Endodermal cell (in vitro differentiated cells): Measurements from ENCODE around the gene MGAT5. TPM values are rescaled to one million over a fixed set of nuclear protein-coding genes. Genes with fewer than 3 reads are reported as not detected.
A peak's percentile ranks its signal among the peaks of the same experiment; 100 is the strongest.

Source experiments
- DNase-seq: peaks from one replicate; pipeline ENCODE4 v3.0.0-alpha.2; 2017
- H3K27ac ChIP-seq: 2 replicates; pipeline ENCODE4 v1.5.1; 2013; ENCODE audit warnings: mild to moderate bottlenecking, low read depth, low read length, moderate library complexity
- H3K27me3 ChIP-seq: 2 replicates; pipeline ENCODE4 v1.6.1; 2013; ENCODE audit warnings: mild to moderate bottlenecking, low read length, moderate library complexity; ENCODE audit not compliant: insufficient read depth, control insufficient read depth, poor library complexity, severe bottlenecking
- H3K36me3 ChIP-seq: 2 replicates; pipeline ENCODE4 v1.7.0; 2013; ENCODE audit warnings: mild to moderate bottlenecking, low read length, moderate library complexity; ENCODE audit not compliant: control insufficient read depth, insufficient read depth
- H3K4me1 ChIP-seq: one replicate; pipeline ENCODE4 v1.7.0; 2013; ENCODE audit warnings: low read length; ENCODE audit not compliant: control insufficient read depth, insufficient read depth
- H3K4me3 ChIP-seq: 2 replicates; pipeline ENCODE4 v1.5.1; 2013; ENCODE audit warnings: mild to moderate bottlenecking, low read length, moderate library complexity
- H3K9ac ChIP-seq: 2 replicates; pipeline ENCODE4 v1.6.1; 2013; ENCODE audit warnings: mild to moderate bottlenecking, low read length, moderate library complexity; ENCODE audit not compliant: poor library complexity, severe bottlenecking; ENCODE audit errors: extremely low read depth
- H3K9me3 ChIP-seq: 2 replicates; pipeline ENCODE4 v1.6.1; 2013; ENCODE audit warnings: mild to moderate bottlenecking, low read length, moderate library complexity; ENCODE audit not compliant: control insufficient read depth
- H3K27ac Mint-ChIP-seq: 2 replicates; pipeline ENCODE4 v1.8.0; 2020; ENCODE audit warnings: mixed read lengths
- H3K27me3 Mint-ChIP-seq: 2 replicates; pipeline ENCODE4 v1.8.0; 2021; ENCODE audit warnings: mild to moderate bottlenecking, mixed read lengths; ENCODE audit not compliant: insufficient read depth
- H3K36me3 Mint-ChIP-seq: 2 replicates; pipeline ENCODE4 v1.8.0; 2020; ENCODE audit warnings: low read depth, mixed read lengths
- H3K4me1 Mint-ChIP-seq: 2 replicates; pipeline ENCODE4 v1.8.0; 2020; ENCODE audit warnings: mixed read lengths
- H3K4me3 Mint-ChIP-seq: 2 replicates; pipeline ENCODE4 v1.8.0; 2020; ENCODE audit warnings: mild to moderate bottlenecking, moderate library complexity, mixed read lengths
- H3K9me3 Mint-ChIP-seq: 2 replicates; pipeline ENCODE4 v1.8.0; 2020; ENCODE audit warnings: mild to moderate bottlenecking, mixed read lengths
- WGBS, 2 experiments: methylation state at CpG; one replicate each; pipeline versions ENCODE4 v1.1.5 to v1.1.7; 2013; ENCODE audit warnings: missing lambda C conversion rate in 2 of 2, mixed read lengths in 1 of 2; ENCODE audit not compliant: insufficient coverage in 1 of 2, insufficient read length in 1 of 2; 5-methylcytosine and 5-hydroxymethylcytosine counted together
- total RNA-seq, 2 donors: library from RNA; stranded (reverse); fragmentation: NEBNext Ultra II Directional in 1 of 2; extraction: Animal tissue kit (Norgen Biotek cat#: 25700) in 1 of 2; gene quantifications; 2 replicates in 1 of 2; 3 replicates in 1 of 2; pipeline ENCODE4 v1.2.1, GENCODE V29; 2021
- TF ChIP-seq, protein P1 (sequence below): fragments of 200-600 bp; sonication (generic); conservative IDR thresholded peaks from 2 replicates; pipeline ENCODE4 v1.5.0; 2021; ENCODE audit warnings: antibody characterized with exemption, mild to moderate bottlenecking

The MGAT5 gene
- total RNA-seq, 2 donors from 2014 or later, result 57.2 to 78.4 TPM

DNA sequence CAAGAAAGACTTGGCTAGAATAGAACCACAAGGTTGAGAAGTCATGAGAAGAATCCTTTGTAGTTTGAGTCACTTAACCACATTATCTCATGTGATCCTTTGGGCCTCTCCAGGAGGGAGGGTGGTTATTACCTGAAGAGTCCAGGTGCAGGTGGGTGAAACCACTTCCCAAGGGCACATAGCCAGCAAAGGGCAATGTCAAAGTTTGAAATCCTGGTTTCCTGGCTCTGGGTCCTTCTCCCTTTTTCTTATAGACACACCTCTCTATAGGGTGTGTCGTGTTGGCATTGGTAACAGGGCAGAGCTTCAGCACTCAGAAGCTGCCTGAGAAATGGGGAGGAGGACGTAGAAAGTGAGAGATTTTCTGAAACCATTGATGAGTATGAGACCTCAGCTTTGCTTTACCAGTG lies 137.9 kb downstream of the MGAT5 start:
- H3K4me1 Mint-ChIP-seq, result no peaks in the 10 kb centered on the region
- 88 to 89% methylated on average over 1 to 2 of the region's 2 CpGs for WGBS, 2 experiments

DNA sequence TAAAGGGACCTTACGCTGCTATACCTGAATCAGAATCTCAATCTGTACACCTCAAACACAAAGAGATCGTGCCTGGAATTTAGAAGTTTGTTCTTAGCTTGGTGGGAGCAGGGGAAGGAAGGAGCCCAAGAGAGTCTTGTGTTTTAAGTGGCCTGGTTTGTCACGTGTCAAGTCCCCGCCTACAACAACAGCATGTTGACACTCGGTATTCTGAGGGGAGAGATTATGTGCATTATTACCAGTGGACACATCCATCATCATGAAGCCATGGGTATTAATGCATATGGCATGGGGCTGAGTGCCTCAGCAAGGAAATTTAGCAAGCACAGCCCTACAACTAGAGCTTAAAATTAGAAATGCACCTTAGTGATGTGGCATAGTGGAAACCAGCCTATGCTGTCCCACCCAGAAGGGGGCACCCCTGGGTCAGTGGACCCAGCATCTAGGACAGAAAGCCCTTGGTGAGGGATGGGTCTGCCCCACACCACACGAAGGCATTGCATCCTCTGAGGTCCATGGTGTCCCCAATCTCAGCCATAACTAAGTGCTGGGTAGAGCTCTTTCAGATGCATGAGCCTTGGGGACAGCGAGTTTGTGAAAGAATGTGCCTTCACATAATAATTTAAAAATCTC lies 138.7 kb downstream of the MGAT5 start:
- H3K27ac Mint-ChIP-seq, result no peak overlapping the region
- H3K36me3 Mint-ChIP-seq, result no peaks in the 10 kb centered on the region
- Histone ChIP-seq H3K9ac (no peak overlapping the region), H3K27me3 (no peaks in the 10 kb centered on the region), H3K9me3 (no peaks in the 10 kb centered on the region), H3K27ac (no peak overlapping the region), H3K4me1 (no peaks in the 10 kb centered on the region), H3K36me3 (no peaks in the 10 kb centered on the region), H3K4me3 (no peak overlapping the region)
- H3K9me3 Mint-ChIP-seq, result no peaks in the 10 kb centered on the region
- WGBS, 2 experiments, result 67 to 89% methylated on average over 1 to 7 of the region's 7 CpGs
- DNase-seq, result peak; percentile 66
- H3K27me3 Mint-ChIP-seq, result no peaks in the 10 kb centered on the region
- H3K4me1 Mint-ChIP-seq, result no peaks in the 10 kb centered on the region
- no peak overlapping the region for H3K4me3 Mint-ChIP-seq
- TF ChIP-seq, protein P1, sequence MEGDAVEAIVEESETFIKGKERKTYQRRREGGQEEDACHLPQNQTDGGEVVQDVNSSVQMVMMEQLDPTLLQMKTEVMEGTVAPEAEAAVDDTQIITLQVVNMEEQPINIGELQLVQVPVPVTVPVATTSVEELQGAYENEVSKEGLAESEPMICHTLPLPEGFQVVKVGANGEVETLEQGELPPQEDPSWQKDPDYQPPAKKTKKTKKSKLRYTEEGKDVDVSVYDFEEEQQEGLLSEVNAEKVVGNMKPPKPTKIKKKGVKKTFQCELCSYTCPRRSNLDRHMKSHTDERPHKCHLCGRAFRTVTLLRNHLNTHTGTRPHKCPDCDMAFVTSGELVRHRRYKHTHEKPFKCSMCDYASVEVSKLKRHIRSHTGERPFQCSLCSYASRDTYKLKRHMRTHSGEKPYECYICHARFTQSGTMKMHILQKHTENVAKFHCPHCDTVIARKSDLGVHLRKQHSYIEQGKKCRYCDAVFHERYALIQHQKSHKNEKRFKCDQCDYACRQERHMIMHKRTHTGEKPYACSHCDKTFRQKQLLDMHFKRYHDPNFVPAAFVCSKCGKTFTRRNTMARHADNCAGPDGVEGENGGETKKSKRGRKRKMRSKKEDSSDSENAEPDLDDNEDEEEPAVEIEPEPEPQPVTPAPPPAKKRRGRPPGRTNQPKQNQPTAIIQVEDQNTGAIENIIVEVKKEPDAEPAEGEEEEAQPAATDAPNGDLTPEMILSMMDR, result peak; percentile 59

More for the DNA sequence above, 137.9 kb downstream of the MGAT5 start:
- no peak overlapping the region for H3K27ac ChIP-seq
- TF ChIP-seq, protein P1, result no peak
- DNase-seq, result no peak
- no peaks in the 10 kb centered on the region for H3K36me3 Mint-ChIP-seq
- H3K4me1 ChIP-seq, result no peaks in the 10 kb centered on the region
- H3K9me3 ChIP-seq, result no peaks in the 10 kb centered on the region
- H3K4me3 Mint-ChIP-seq, result no peak overlapping the region
- no peak overlapping the region for H3K27ac Mint-ChIP-seq
- no peaks in the 10 kb centered on the region for H3K27me3 ChIP-seq
- H3K36me3 ChIP-seq, result no peaks in the 10 kb centered on the region
- H3K27me3 Mint-ChIP-seq, result no peaks in the 10 kb centered on the region
- H3K4me3 ChIP-seq, result no peak overlapping the region
- H3K9ac ChIP-seq, result no peak overlapping the region
- H3K9me3 Mint-ChIP-seq, result no peaks in the 10 kb centered on the region

DNA sequence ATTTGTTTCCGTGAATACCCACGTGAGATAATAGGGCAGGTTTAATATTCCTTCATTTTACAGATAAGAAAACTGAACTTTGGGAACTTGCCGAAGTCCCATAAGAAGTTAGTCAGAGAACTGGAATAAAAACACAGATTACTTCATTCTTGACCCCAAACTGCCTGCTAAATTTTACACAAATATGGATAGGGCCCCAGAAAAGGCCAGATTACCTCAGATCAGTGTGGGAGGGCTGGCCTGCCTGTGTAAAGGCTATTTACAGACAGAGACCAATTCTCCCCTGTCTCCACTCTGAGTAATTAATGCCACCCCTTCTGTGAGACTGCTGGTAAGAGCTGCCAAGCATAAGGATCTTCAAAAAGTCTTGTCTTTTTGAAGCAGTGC lies 139.2 kb downstream of the MGAT5 start:
- WGBS, 2 experiments, result 93 to 96% methylated on average over 3 of the region's 3 CpGs
- Histone ChIP-seq H3K36me3 (no peaks in the 10 kb centered on the region), H3K27me3 (no peaks in the 10 kb centered on the region), H3K27ac (no peak overlapping the region), H3K9ac (no peak overlapping the region), H3K4me1 (no peaks in the 10 kb centered on the region), H3K9me3 (no peaks in the 10 kb centered on the region), H3K4me3 (no peak overlapping the region)
- TF ChIP-seq, protein P1, result no peak
- no peaks in the 10 kb centered on the region for H3K9me3 Mint-ChIP-seq
- H3K4me3 Mint-ChIP-seq, result no peak overlapping the region
- DNase-seq, result no peak
- no peaks in the 10 kb centered on the region for H3K4me1 Mint-ChIP-seq
- H3K27me3 Mint-ChIP-seq, result no peaks in the 10 kb centered on the region
- H3K27ac Mint-ChIP-seq, result no peak overlapping the region
- no peaks in the 10 kb centered on the region for H3K36me3 Mint-ChIP-seq
